GM21423 (cell line): Measurements from ENCODE around the gene CD244.

Experiments used
- ATAC-seq: cut with Tn5 transposase; IDR thresholded peaks from one replicate; pipeline ENCODE4 v1.9.1; 2021; ENCODE audit warnings: mild to moderate bottlenecking, moderate library complexity; ENCODE audit not compliant: unreplicated experiment

CD244 gene

GRCh38 chr1:160850993-160851392 lies 11.7 kb downstream of the CD244 start:
- no peak for ATAC-seq

GRCh38 chr1:160850541-160850940 lies 12.1 kb downstream of the CD244 start:
- no peak for ATAC-seq

GRCh38 chr1:160846281-160846680 lies 16.4 kb downstream of the CD244 start:
- no peak for ATAC-seq

- no peak for ATAC-seq
These were observed 18.0 kb downstream of the CD244 start for GRCh38 chr1:160844447-160845232.

- no peak for ATAC-seq
These were observed 21.6 kb downstream of the CD244 start for GRCh38 chr1:160841079-160841478.

- ATAC-seq = no peak
These were observed 22.9 kb downstream of the CD244 start for GRCh38 chr1:160839746-160840145.

GRCh38 chr1:160838888-160839287 lies 23.8 kb downstream of the CD244 start:
- ATAC-seq = no peak

- peak; percentile 72 for ATAC-seq
These were observed 25.0 kb downstream of the CD244 start for GRCh38 chr1:160837558-160838205.

GRCh38 chr1:160836981-160837557 lies 25.6 kb downstream of the CD244 start:
- ATAC-seq = no peak

- no peak for ATAC-seq
These were observed 26.1 kb downstream of the CD244 start for GRCh38 chr1:160836561-160836960.

- ATAC-seq = no peak
These were observed 26.9 kb downstream of the CD244 start for GRCh38 chr1:160835751-160836150.

- ATAC-seq = no peak
These were observed 27.6 kb downstream of the CD244 start for GRCh38 chr1:160834945-160835565.

GRCh38 chr1:160830321-160831153 lies 32.1 kb downstream of the CD244 start:
- ATAC-seq = no peak

GRCh38 chr1:160829766-160830165 lies 32.9 kb downstream of the CD244 start:
- no peak for ATAC-seq

GRCh38 chr1:160827418-160827817 lies 35.3 kb downstream of the CD244 start:
- ATAC-seq = no peak

GRCh38 chr1:160826546-160826945 lies 36.1 kb downstream of the CD244 start:
- no peak for ATAC-seq

- no peak for ATAC-seq
These were observed 39.4 kb downstream of the CD244 start for GRCh38 chr1:160823296-160823695.

- ATAC-seq = no peak
These were observed 41.1 kb downstream of the CD244 start for GRCh38 chr1:160821627-160822026.

GRCh38 chr1:160819186-160819585 lies 43.5 kb downstream of the CD244 start:
- no peak for ATAC-seq

GRCh38 chr1:160818207-160818937 lies 44.3 kb downstream of the CD244 start:
- no peak for ATAC-seq
